Stimulated activated CD4-positive, alpha-beta T cell treated with anti-CD3 and anti-CD28 coated beads, TNF-alpha, amount 100 ng/mL, for 24 hours (primary cell): ENCODE results near the gene PPP1R37.

Experiments
- DNase-seq, 3 experiments: peaks; one replicate each; pipeline ENCODE4 v3.0.0-alpha.2; 2020; ENCODE audit warnings: low read depth in 3 of 3

The PPP1R37 gene

DNA sequence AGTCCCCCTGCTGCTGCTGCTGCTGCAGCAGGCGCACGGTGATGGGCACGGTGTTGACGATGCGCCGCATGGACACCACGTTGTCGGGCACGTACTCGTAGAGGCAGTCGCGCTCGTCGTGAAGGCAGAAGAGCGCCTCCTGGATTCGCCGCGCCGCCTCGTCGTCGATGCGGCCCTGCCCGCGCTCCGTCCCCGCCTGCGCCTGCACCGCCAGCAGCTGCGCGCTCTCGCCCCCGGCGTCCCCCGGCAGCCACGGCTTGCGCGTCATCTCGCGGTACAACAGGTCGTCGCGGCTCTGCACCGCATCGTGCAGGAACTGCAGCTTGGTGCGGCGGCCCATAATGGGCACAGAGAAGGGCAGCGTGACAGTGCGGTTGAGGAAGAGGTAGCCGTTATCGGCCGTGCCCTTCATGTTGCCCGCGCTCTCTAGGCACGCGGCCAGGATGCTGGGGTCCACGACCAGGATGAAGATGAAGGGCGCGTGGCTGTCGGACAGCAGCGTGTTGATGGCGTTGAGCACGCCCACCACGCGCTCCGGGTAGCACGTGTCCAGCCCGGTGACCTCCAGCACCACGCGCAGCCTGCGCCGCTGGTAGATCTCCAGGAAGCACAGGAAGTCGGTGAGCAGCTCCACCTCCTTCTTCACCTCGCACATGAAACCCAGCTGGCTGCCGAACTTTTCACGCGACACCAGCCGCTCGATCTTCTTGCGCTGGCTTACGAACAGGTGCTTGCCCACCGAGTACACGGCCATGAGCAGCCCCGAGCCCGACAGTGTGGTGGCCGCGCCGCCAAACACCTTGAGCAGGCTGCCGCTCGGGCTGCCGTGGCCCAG is 59.7 kb downstream of the PPP1R37 start:
- DNase-seq: peak in 1 of 3 experiments; percentile 44

DNA sequence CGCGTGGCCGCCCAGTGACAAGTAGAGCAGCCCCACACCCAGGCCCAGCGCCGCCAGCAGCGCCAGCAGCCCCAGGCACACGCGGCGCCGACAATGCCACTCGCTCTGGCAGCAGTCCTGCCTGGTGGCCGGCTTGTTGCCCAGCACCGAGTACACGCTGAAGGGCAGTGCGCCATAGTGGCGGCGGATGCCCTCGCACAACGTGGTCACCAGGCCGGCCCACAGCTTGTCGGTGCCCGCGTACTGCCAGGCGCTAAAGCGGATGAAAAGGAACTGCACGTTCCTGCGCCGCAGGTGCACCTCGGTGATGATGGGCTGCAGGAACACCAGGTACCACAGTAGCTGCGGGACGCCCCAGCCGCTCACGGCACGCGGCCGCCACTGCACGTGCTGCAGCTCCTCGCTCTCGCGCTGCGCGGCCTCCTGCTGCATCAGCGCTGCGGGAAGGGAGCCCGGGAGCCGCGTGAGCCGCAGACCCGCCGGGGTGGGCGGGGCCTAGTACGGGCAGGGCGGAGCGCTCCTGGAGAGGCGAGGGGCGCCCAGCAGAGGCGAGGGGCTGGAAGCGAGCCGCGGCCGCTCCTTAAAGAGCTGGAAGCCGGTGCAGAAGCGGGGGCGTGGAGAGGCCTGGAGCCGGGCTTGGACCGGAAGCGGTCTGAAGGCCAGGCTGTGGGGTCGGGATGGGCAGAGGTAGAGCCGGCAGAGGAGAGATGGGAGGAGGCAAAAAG is 60.5 kb downstream of the PPP1R37 start:
- DNase-seq: no peak

- no peak for DNase-seq
Measured at GRCh38 chr19:45154064-45154827, 61.3 kb downstream of the PPP1R37 start.

DNA sequence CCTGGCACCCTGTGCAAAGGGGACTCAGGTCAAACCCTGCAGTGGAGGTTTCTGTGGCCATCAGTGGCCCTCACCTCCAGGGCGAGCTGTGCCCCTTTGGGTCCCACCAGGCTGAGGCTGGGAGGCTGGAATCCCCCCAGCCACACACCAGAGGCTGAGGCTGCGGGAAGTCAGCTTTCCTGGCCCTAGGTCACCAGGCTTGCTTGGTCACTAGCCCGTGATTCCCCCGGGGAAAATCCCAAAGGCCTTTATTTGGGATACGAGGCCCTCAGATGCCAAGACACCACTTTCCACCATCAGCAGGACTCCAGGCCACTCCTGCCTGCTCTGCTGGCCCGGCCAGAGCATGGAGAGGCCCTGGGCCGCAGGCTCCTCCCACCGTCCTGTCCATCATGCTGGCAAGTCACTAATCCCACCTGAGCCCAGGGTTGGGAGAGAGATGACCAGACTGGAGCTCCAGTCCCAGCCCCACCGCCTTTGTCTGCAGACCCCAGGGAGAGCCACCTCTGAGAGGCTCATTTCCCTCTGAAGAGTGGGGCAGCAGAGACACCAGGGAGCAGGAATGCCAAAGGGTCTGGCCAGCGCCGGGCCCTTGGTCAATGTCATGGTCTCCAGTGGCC is 63.1 kb downstream of the PPP1R37 start:
- DNase-seq: no peak

DNA sequence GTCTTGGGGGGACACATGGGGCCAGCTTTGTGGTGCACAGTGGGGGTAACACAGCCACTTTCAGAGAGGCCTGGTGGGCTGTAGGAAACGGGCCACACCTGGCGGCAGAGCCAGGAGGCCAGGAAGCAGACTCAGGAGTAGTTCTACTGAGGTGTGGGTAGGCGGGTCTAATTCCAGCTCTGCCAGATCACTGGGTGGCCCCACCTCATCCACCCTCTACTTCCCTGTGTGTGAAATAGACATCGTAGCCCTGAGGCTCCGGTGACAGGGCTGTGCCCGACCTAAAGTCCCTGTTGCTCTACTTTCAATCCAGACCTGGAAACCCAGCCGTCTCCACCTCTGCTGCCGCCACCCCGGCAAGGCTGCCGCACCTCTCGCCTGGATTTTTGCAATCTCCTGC is 63.8 kb downstream of the PPP1R37 start:
- no peak for DNase-seq

GRCh38 chr19:45158503-45159209 is 65.7 kb downstream of the PPP1R37 start:
- no peak for DNase-seq

DNA sequence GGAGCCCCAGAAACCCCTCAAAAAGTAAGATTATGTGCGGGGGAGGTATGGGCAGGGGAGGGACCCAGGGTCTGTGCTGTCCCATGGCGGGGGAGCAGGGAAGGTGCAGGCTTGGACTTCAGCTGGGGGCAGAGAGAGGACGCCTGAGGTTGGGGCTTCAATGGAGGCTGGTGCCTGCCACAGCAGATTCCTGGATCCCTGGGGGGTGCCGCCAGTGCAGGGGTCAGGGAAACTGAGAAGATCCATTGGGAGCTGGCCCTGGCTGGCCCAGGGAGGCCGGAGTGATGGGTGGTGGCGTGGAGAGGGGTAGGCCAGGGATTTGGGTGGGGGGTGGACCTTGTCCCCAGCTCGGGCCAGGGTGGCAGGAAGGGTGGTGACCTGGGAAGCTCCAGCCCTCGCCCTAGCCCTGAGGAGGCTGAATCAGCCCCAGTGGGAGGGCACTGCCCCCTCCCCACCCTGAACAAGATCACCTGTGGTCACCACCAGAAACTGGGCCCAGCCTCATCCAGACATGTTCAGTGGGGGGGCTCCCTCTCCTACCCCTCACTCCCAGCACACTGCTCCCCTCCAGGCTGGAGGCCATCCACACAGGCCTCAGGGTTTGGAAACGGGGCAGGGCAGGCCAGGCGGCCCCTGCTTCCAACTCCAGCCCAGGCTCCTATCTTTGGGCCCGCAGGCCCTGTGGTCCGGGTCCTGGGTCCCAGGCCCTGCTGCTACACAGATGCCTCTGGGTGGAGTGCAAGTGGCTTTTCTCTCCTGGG is 66.4 kb downstream of the PPP1R37 start:
- no peak for DNase-seq

DNA sequence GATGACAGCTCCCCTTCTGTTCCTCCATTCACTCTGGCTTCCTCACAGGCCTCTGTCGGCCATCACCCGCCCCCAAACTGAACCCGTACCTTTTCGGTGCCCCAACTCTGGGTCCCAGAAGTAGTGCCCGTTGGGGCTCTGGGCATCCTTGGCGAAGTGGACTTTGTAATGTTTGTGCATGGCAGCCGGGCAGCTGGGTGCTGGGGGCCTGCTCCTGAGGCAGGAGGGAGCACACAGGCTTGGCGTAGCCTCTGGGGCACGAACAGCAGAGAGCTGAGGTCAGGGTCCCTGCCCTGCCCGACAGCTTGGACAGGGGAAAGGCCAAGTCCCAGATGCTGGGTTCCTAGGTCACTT is 67.0 kb downstream of the PPP1R37 start:
- no peak for DNase-seq

- DNase-seq: no peak
Measured at GRCh38 chr19:45160870-45161737, 68.1 kb downstream of the PPP1R37 start, which contains the start of gene NKPD1. Gene NKPD1, minus strand, starts transcription at chr19:45160982. Its CDS starts 832 bp downstream, at chr19:45160150.

- DNase-seq: no peak
Measured at GRCh38 chr19:45161738-45162607, 69.0 kb downstream of the PPP1R37 start.

GRCh38 chr19:45162608-45163143 is 69.7 kb downstream of the PPP1R37 start:
- no peak for DNase-seq

- no peak for DNase-seq
Measured at GRCh38 chr19:45163156-45163555, 70.2 kb downstream of the PPP1R37 start.

DNA sequence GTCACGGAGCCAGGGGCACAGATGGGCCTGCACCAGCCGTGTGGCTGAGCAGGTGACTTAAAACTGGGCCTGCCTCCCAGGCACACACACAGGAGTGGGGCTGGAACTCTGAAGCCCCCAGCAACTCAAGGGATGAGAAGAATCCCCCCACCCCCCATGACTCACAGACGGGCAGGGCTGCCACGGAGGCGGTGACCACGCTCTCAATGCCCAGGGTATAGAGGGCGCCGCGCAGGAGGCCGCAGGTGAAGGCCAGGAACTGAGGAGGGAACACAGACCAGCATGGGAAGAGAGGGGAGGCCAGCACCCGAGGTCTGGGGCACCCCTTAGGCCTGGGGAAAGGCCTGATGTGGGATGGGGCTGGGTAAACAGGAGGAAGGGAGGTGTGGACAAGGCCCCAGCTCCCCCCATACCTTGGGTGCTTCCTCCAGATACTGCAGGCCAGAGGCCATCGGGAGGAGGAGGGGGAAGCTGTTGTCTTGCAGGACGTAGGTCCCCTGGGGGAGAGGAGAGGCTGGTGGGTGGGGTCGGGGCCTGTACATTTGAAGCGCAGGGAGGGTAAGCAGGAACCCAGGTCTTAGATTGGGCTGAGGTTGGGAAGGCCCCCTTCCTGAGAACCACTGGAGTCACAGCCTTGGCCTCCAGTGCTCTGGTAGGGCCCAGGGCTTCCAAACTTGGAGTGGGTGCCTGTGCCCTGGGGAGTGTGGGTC is 70.9 kb downstream of the PPP1R37 start:
- no peak for DNase-seq

DNA sequence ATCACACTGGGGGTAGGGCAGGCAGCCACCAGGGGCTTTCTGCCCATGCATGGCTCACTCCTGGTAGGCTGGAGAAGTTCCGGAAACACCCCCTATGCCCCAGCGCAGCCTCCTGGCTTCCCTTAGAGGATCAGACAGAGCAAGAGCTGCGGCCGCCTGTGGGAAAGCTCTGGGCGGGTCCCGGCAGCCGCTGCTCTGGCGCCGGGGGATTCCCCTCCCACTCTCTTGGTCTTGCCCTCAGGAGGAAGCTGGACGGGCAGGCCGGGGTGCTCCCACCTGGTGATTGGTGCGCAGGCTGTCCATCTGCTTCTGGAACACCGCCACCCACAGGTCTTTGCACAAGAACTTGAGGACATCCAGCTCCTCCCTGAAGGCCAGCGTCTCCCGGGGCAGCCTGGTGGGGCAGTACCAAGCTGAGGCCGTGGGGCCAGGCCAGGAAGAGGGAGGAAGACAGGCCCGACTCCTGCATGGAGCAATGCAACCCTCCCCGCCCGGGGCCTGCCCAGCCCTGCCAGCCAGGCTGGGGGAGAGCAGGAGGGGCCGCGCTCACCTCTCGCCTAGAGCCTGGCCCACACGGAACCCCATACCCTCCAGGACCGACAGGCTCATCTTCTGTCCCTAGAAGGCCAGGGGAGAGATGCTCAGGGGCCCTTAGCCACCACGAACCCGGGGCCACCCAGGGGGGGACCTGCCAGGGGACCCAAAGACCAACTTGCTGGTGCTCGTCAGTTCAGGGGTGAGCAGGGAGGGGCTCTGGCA is 71.8 kb downstream of the PPP1R37 start:
- DNase-seq: peak in 1 of 3 experiments; percentile 71

GRCh38 chr19:45166723-45167252 is 73.8 kb downstream of the PPP1R37 start:
- DNase-seq: no peak

DNA sequence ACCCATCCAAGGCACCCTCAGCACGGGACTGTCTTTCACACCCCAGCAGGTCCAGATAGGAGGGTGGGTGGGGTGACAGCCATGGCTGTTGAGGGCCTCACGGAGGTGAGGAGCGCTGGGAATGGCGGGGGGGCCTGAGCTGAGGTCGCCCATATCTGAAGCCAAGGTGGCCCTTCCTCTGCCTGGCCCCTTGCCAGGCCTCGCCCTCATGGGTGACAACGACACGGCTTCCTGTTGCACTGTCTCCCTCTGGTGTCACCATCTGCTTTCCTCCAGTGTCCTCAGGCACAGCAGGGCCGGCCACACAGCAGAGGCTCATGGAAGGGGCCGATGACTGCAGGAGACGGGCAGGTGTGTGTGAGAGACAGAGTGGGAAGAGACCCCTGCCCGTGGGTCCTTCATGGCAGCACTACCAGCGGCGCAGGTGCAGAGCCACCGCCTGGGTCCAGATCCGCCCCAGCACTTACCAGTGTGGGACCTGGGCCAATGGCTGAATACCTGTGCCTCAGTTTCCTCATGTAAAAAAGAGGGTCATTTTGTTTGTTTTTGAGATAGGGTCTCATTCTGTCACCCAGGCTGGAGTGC is 75.9 kb downstream of the PPP1R37 start:
- DNase-seq: no peak
